GM19467 (cell line): ENCODE measurements around the gene RINL.
"Not testable (repeated sequence)": the region's sequence is repeated elsewhere in the genome, so short reads cannot be mapped to it uniquely, and the experiment has no call there.

Source experiments
- ATAC-seq: cut with Tn5 transposase; IDR thresholded peaks from one replicate; pipeline ENCODE4 v1.9.1; 2021; ENCODE audit warnings: mild to moderate bottlenecking, moderate library complexity; ENCODE audit not compliant: unreplicated experiment

Gene RINL

GRCh38 chr19:38878575-38879399 lies 712 bp upstream of the RINL start:
- no peak for ATAC-seq

GRCh38 chr19:38875656-38876395 lies 2.2 kb downstream of the RINL start:
- ATAC-seq: no peak

GRCh38 chr19:38873400-38873799 lies 4.7 kb downstream of the RINL start:
- ATAC-seq: not testable (repeated sequence)

GRCh38 chr19:38870612-38871011 lies 7.5 kb downstream of the RINL start:
- ATAC-seq: no peak

- ATAC-seq: peak; percentile 62
Measured at GRCh38 chr19:38869836-38870607, 8.1 kb downstream of the RINL start.

- no peak for ATAC-seq
Measured at GRCh38 chr19:38869160-38869835, 8.8 kb downstream of the RINL start.

- ATAC-seq: no peak
Measured at GRCh38 chr19:38868551-38868950, 9.5 kb downstream of the RINL start.

- ATAC-seq: no peak
Measured at GRCh38 chr19:38867171-38867780, 10.8 kb downstream of the RINL start.

GRCh38 chr19:38862321-38863059 lies 15.6 kb downstream of the RINL start:
- no peak for ATAC-seq

- ATAC-seq: no peak
Measured at GRCh38 chr19:38861368-38861767, 16.7 kb downstream of the RINL start.

- not testable (repeated sequence) for ATAC-seq
Measured at GRCh38 chr19:38859631-38860204, 18.4 kb downstream of the RINL start.

GRCh38 chr19:38856813-38857212 lies 21.3 kb downstream of the RINL start:
- no peak for ATAC-seq

- ATAC-seq: not testable (repeated sequence)
Measured at GRCh38 chr19:38855751-38856150, 22.3 kb downstream of the RINL start.

- not testable (repeated sequence) for ATAC-seq
Measured at GRCh38 chr19:38854961-38855360, 23.1 kb downstream of the RINL start.

- no peak for ATAC-seq
Measured at GRCh38 chr19:38853214-38853613, 24.9 kb downstream of the RINL start.

GRCh38 chr19:38852231-38853044 lies 25.6 kb downstream of the RINL start:
- ATAC-seq: no peak

- no peak for ATAC-seq
Measured at GRCh38 chr19:38851622-38852230, 26.3 kb downstream of the RINL start.

GRCh38 chr19:38850976-38851621 lies 27.0 kb downstream of the RINL start:
- no peak for ATAC-seq
